T-cell (primary cell): ENCODE results near the gene TMED6. TPM values are rescaled to one million over a fixed set of nuclear protein-coding genes. Genes with fewer than 3 reads are reported as not detected.

Experiments used
- ATAC-seq, 4 experiments: fragments of 200-7000 bp in 3 of 4; fragments of 150-1000 bp in 1 of 4; cut with Tn5 transposase; replicated peaks in 1 of 4; 1 replicate in 3 of 4; 2 replicates in 1 of 4; pipeline ENCODE4 v1.10.0; 2021; ENCODE audit warnings: moderate library complexity in 3 of 4, mild to moderate bottlenecking in 2 of 4, moderate number of reproducible peaks in 1 of 4
- CTCF ChIA-PET, 2 donors: fragments of 300-600 bp; sonication (Branson Sonifier 250); formaldehyde crosslinking; loops; one replicate each; lab custom pipeline; 2022; ENCODE audit warnings: antibody characterized with exemption in 2 of 2; lab: Charles Lee
- POLR2A ChIA-PET, 2 donors: fragments of 300-600 bp; sonication (Branson Sonifier 250); formaldehyde crosslinking; loops; one replicate each; lab custom pipeline; 2022; ENCODE audit warnings: antibody characterized with exemption in 2 of 2; lab: Charles Lee
- DNase-seq, 35 experiments: peaks; one replicate each; pipeline versions ENCODE4 v3.0.0 to v3.0.0-alpha.2; 2013 to 2023
- H3K27ac ChIP-seq: one replicate; pipeline ENCODE4 v1.5.1; 2013; ENCODE audit warnings: low read length
- H3K27me3 ChIP-seq, 2 experiments: replicated peaks in 1 of 2; 1 replicate in 1 of 2; 2 replicates in 1 of 2; pipeline versions ENCODE4 v1.6.1 to v1.7.0; 2013; ENCODE audit warnings: low read length in 1 of 2, mixed read lengths in 1 of 2; ENCODE audit not compliant: control insufficient read depth in 2 of 2, insufficient read depth in 2 of 2; ENCODE audit errors: extremely low read depth in 1 of 2
- H3K36me3 ChIP-seq, 2 donors: 1 replicate in 1 of 2; 2 replicates in 1 of 2; pipeline versions ENCODE4 v1.6.1 to v1.7.0; 2013; ENCODE audit warnings: low read length in 1 of 2; ENCODE audit not compliant: control insufficient read depth in 2 of 2, insufficient read depth in 1 of 2; ENCODE audit errors: extremely low read depth in 1 of 2
- H3K4me1 ChIP-seq, 2 experiments: 1 replicate in 1 of 2; 2 replicates in 1 of 2; pipeline versions ENCODE4 v1.6.1 to v1.7.0; 2013; ENCODE audit warnings: low read length in 2 of 2, mixed read lengths in 1 of 2; ENCODE audit not compliant: insufficient read depth in 2 of 2, control insufficient read depth in 1 of 2; ENCODE audit errors: extremely low read depth in 1 of 2
- H3K4me3 ChIP-seq, 2 donors: 1 replicate in 1 of 2; 2 replicates in 1 of 2; pipeline versions ENCODE4 v1.5.1 to v1.7.0; 2013; ENCODE audit warnings: mild to moderate bottlenecking in 2 of 2, low read length in 1 of 2, moderate library complexity in 1 of 2; ENCODE audit not compliant: control insufficient read depth in 1 of 2; ENCODE audit errors: extremely low read depth in 1 of 2
- H3K9me3 ChIP-seq: 2 replicates; pipeline ENCODE4 v1.7.0; 2013
- H3K27ac Mint-ChIP-seq, 2 donors: one replicate each; pipeline ENCODE4 v1.8.0; 2020 to 2021; ENCODE audit warnings: mild to moderate bottlenecking in 2 of 2, mixed read lengths in 2 of 2
- H3K27me3 Mint-ChIP-seq, 2 donors: one replicate each; pipeline ENCODE4 v1.8.0; 2021 to 2022; ENCODE audit warnings: mixed read lengths in 2 of 2
- H3K36me3 Mint-ChIP-seq: one replicate; pipeline ENCODE4 v1.8.0; 2021; ENCODE audit warnings: mixed read lengths
- H3K4me1 Mint-ChIP-seq, 3 donors: one replicate each; pipeline ENCODE4 v1.8.0; 2020 to 2022; ENCODE audit warnings: mixed read lengths in 3 of 3, mild to moderate bottlenecking in 1 of 3
- H3K4me3 Mint-ChIP-seq, 3 donors: one replicate each; pipeline ENCODE4 v1.8.0; 2020 to 2022; ENCODE audit warnings: mild to moderate bottlenecking in 3 of 3, mixed read lengths in 3 of 3, moderate library complexity in 3 of 3
- H3K9me3 Mint-ChIP-seq, 3 donors: one replicate each; pipeline ENCODE4 v1.8.0; 2020 to 2022; ENCODE audit warnings: mixed read lengths in 3 of 3
- WGBS: methylation state at CpG from one replicate; pipeline ENCODE4 v1.1.5; 2013; ENCODE audit warnings: missing lambda C conversion rate; ENCODE audit not compliant: insufficient coverage; 5-methylcytosine and 5-hydroxymethylcytosine counted together
- total RNA-seq, 35 experiments: library from RNA in 6 of 35; stranded (reverse) in 6 of 35; fragments of 120-200 nt in 1 of 35; gene quantifications; one replicate each; pipeline versions ENCODE4 v1.2.1 to v1.2.4 and lab custom pipeline; 2013 to 2026

Gene TMED6
- total RNA-seq, 5 donors from 2014 or later (not counting 1 experiment from before 2014, with no cell fraction given), result 2.6 to 4.6 (median 3.0) TPM

GRCh38 chr16:69319381-69319780 lies 32.2 kb downstream of the TMED6 start:
- peaks cover 7 to 15% (median 11%) of the 10 kb centered on the region in 3 donors for H3K4me1 Mint-ChIP-seq
- Histone ChIP-seq H3K27me3 (no peaks in the 10 kb centered on the region), H3K36me3 (peaks cover 55 to 92% of the 10 kb centered on the region in 2 donors), H3K9me3 (no peaks in the 10 kb centered on the region), H3K27ac (no peak overlapping the region), H3K4me1 (peaks cover 0 to 5% of the 10 kb centered on the region in 2 experiments), H3K4me3 (no peak overlapping the region)
- POLR2A ChIA-PET, result interaction anchor here in 1 of 2 donors (0.6 kb wide), 1 partner anchor 61 kb away, joined by 8 read pairs; no protein-coding TSS in a partner anchor
- no peak for ATAC-seq
- H3K36me3 Mint-ChIP-seq, result peaks cover 35% of the 10 kb centered on the region
- 97% methylated on average over 5 of the region's 9 CpGs for WGBS
- no peaks in the 10 kb centered on the region for H3K27me3 Mint-ChIP-seq
- DNase-seq, result no peak
- CTCF ChIA-PET, result interaction anchor here in 1 of 2 donors (0.5 kb wide), 1 partner anchor 131 kb away, joined by 4 read pairs; no protein-coding TSS in a partner anchor
- no peak overlapping the region for H3K4me3 Mint-ChIP-seq
- no peak overlapping the region for H3K27ac Mint-ChIP-seq
- H3K9me3 Mint-ChIP-seq, result no peaks in the 10 kb centered on the region

GRCh38 chr16:69318911-69319289 lies 32.7 kb downstream of the TMED6 start:
- Histone ChIP-seq H3K27ac (no peak overlapping the region), H3K4me1 (peaks cover 0 to 9% of the 10 kb centered on the region in 2 experiments), H3K9me3 (no peaks in the 10 kb centered on the region), H3K27me3 (no peaks in the 10 kb centered on the region), H3K4me3 (no peak overlapping the region), H3K36me3 (peaks cover 53 to 91% of the 10 kb centered on the region in 2 donors)
- CTCF ChIA-PET, result interaction anchor here in 1 of 2 donors (0.5 kb wide), 1 partner anchor 131 kb away, joined by 4 read pairs; no protein-coding TSS in a partner anchor
- no peak overlapping the region for H3K27ac Mint-ChIP-seq
- no peaks in the 10 kb centered on the region for H3K9me3 Mint-ChIP-seq
- 88% methylated on average over 9 of the region's 10 CpGs for WGBS
- H3K4me3 Mint-ChIP-seq, result no peak overlapping the region
- ATAC-seq (no peak), DNase-seq (no peak)
- POLR2A ChIA-PET, result interaction anchor here in 1 of 2 donors (0.6 kb wide), 1 partner anchor 62 kb away, joined by 8 read pairs; no protein-coding TSS in a partner anchor
- peaks cover 8 to 15% (median 14%) of the 10 kb centered on the region in 3 donors for H3K4me1 Mint-ChIP-seq
- peaks cover 35% of the 10 kb centered on the region for H3K36me3 Mint-ChIP-seq
- H3K27me3 Mint-ChIP-seq, result no peaks in the 10 kb centered on the region

DNA sequence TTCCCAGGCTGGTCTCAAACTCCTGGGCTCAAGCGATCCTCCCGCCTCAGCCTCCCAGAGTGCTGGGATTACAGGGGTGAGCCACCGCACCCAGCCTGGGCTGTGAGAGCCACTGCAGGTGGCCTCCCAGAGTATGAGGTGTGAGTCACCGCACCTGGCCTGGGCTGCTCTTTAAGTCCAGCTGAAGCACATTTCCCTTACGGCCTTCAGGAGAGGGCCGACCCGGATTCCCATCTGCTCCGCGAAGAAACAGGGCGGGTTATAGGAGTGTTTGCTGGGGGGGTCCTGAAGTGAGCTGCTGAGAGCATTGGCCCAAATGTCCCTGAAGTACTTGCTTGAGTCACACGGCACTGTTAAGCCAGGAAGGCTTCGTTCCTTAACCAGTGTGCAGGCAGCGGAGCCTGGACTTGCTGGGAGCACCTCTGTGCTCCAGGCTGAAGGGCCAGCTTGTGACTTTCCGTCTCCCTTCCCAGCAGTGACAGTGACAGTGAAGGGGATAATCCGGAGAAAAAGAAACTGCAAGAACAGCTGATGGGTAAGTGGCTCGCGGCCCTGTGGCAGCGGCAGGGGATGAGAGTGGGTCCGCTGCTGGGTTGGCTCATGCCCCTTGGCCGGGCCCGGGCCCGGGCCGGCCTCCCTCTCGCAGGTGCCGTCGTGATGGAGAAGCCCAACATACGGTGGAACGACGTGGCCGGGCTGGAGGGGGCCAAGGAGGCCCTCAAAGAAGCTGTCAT lies 33.2 kb downstream of the TMED6 start:
- DNase-seq, result no peak
- ChIA-PET CTCF (interaction anchor here in 1 of 2 donors (0.5 kb wide), 1 partner anchor 207 kb away, joined by 3 read pairs; no protein-coding TSS in a partner anchor), POLR2A (interaction anchor here in 1 of 2 donors (0.6 kb wide), 1 partner anchor 24 kb away, joined by 6 read pairs; no protein-coding TSS in a partner anchor)
- Histone ChIP-seq H3K9me3 (no peaks in the 10 kb centered on the region), H3K36me3 (peaks cover 52 to 91% of the 10 kb centered on the region in 2 donors), H3K4me1 (peaks cover 0 to 10% of the 10 kb centered on the region in 2 experiments), H3K27ac (no peak overlapping the region), H3K27me3 (no peaks in the 10 kb centered on the region), H3K4me3 (no peak overlapping the region)
- H3K27me3 Mint-ChIP-seq, result no peaks in the 10 kb centered on the region
- 96% methylated on average over 22 of the region's 30 CpGs for WGBS
- peaks cover 34% of the 10 kb centered on the region for H3K36me3 Mint-ChIP-seq
- H3K4me1 Mint-ChIP-seq, result peaks cover 14 to 20% (median 19%) of the 10 kb centered on the region in 3 donors
- H3K4me3 Mint-ChIP-seq, result no peak overlapping the region
- ATAC-seq, result no peak
- H3K9me3 Mint-ChIP-seq, result no peaks in the 10 kb centered on the region
- H3K27ac Mint-ChIP-seq, result no peak overlapping the region

GRCh38 chr16:69316595-69317034 lies 35.0 kb downstream of the TMED6 start:
- H3K27me3 ChIP-seq, result no peaks in the 10 kb centered on the region

GRCh38 chr16:69315486-69316311 lies 35.9 kb downstream of the TMED6 start:
- WGBS, result 94% methylated on average over 25 of the region's 30 CpGs
- Mint-ChIP-seq H3K36me3 (peaks cover 18% of the 10 kb centered on the region), H3K4me3 (no peak overlapping the region), H3K9me3 (no peaks in the 10 kb centered on the region), H3K27me3 (no peaks in the 10 kb centered on the region), H3K27ac (no peak overlapping the region), H3K4me1 (peaks cover 26 to 28% (median 27%) of the 10 kb centered on the region in 3 donors)
- no peaks in the 10 kb centered on the region for H3K9me3 ChIP-seq
- DNase-seq (no peak), ATAC-seq (no peak)
- CTCF ChIA-PET, result interaction anchor here in 1 of 2 donors (0.5 kb wide), 1 partner anchor 42 kb away, joined by 5 read pairs; no protein-coding TSS in a partner anchor
- no peak overlapping the region for H3K27ac ChIP-seq
- H3K27me3 ChIP-seq, result no peaks in the 10 kb centered on the region
- H3K4me3 ChIP-seq, result no peak overlapping the region
- H3K4me1 ChIP-seq, result peaks cover 4 to 29% of the 10 kb centered on the region in 2 experiments
- peaks cover 35 to 70% of the 10 kb centered on the region in 2 donors for H3K36me3 ChIP-seq
- POLR2A ChIA-PET, result interaction anchor here in 1 of 2 donors (0.6 kb wide), 1 partner anchor 135 kb away, joined by 5 read pairs; no protein-coding TSS in a partner anchor

More at GRCh38 chr16:69316595-69317034, 35.0 kb downstream of the TMED6 start:
- Histone ChIP-seq H3K9me3 (no peaks in the 10 kb centered on the region), H3K27ac (no peak overlapping the region), H3K4me1 (peaks cover 4 to 27% of the 10 kb centered on the region in 2 experiments), H3K4me3 (no peak overlapping the region), H3K36me3 (peaks cover 44 to 79% of the 10 kb centered on the region in 2 donors)
- 95% methylated on average over 10 of the region's 17 CpGs for WGBS
- ChIA-PET CTCF (no interaction called here), POLR2A (no interaction called here)
- H3K4me1 Mint-ChIP-seq, result peaks cover 26 to 28% (median 26%) of the 10 kb centered on the region in 3 donors
- no peak overlapping the region for H3K4me3 Mint-ChIP-seq
- no peak for ATAC-seq
- no peak for DNase-seq
- H3K9me3 Mint-ChIP-seq, result no peaks in the 10 kb centered on the region
- peaks cover 25% of the 10 kb centered on the region for H3K36me3 Mint-ChIP-seq
- H3K27ac Mint-ChIP-seq, result no peak overlapping the region
- no peaks in the 10 kb centered on the region for H3K27me3 Mint-ChIP-seq

- H3K4me3 Mint-ChIP-seq, result no peak overlapping the region
- H3K4me1 Mint-ChIP-seq, result peaks cover 31 to 32% (median 32%) of the 10 kb centered on the region in 3 donors
- CTCF ChIA-PET, result no interaction called here
- no peaks in the 10 kb centered on the region for H3K9me3 Mint-ChIP-seq
- H3K27ac Mint-ChIP-seq, result no peak overlapping the region
- H3K36me3 Mint-ChIP-seq, result peaks cover 13% of the 10 kb centered on the region
- ATAC-seq (no peak), DNase-seq (no peak)
- peaks cover 4 to 36% of the 10 kb centered on the region in 2 experiments for H3K4me1 ChIP-seq
- POLR2A ChIA-PET, result interaction anchor here in 1 of 2 donors (0.6 kb wide), 1 partner anchor 136 kb away, joined by 5 read pairs; no protein-coding TSS in a partner anchor
- H3K9me3 ChIP-seq, result no peaks in the 10 kb centered on the region
- WGBS, result 96% methylated on average over 10 of the region's 11 CpGs
- no peaks in the 10 kb centered on the region for H3K27me3 Mint-ChIP-seq
- peaks cover 24 to 58% of the 10 kb centered on the region in 2 donors for H3K36me3 ChIP-seq
- no peak overlapping the region for H3K27ac ChIP-seq
- no peak overlapping the region for H3K4me3 ChIP-seq
- no peaks in the 10 kb centered on the region for H3K27me3 ChIP-seq
These were observed 37.1 kb downstream of the TMED6 start for GRCh38 chr16:69314534-69314933.
